Lower lobe of right lung (tissue), 2 donors: ENCODE data around the gene USP30. TPM values are rescaled to one million over a fixed set of nuclear protein-coding genes. Genes with fewer than 3 reads are reported as not detected.
A peak's percentile ranks its signal among the peaks of the same experiment; 100 is the strongest.

ENCODE experiments used
- ATAC-seq, 2 donors: fragments of 200-7000 bp; cut with Tn5 transposase; one replicate each; pipeline ENCODE4 v1.9.1; 2020 to 2022; ENCODE audit warnings: mild to moderate bottlenecking in 2 of 2, moderate library complexity in 2 of 2
- DNase-seq: peaks from one replicate; pipeline ENCODE4 v3.0.0-alpha.2; 2020
- H3K27ac ChIP-seq: fragments of 200-600 bp; one replicate; pipeline ENCODE4 v1.8.0; 2022
- H3K27me3 ChIP-seq: fragments of 200-600 bp; one replicate; pipeline ENCODE4 v1.8.0; 2022; ENCODE audit warnings: low read depth
- H3K36me3 ChIP-seq: fragments of 200-600 bp; one replicate; pipeline ENCODE4 v1.8.0; 2022; ENCODE audit warnings: mild to moderate bottlenecking
- H3K4me1 ChIP-seq: fragments of 200-600 bp; one replicate; pipeline ENCODE4 v1.8.0; 2022
- H3K4me3 ChIP-seq: fragments of 200-600 bp; one replicate; pipeline ENCODE4 v1.8.0; 2022; ENCODE audit warnings: mild to moderate bottlenecking
- H3K9me3 ChIP-seq: fragments of 200-600 bp; one replicate; pipeline ENCODE4 v1.8.0; 2022
- CTCF ChIP-seq: fragments of 200-600 bp; IDR thresholded peaks from one replicate; pipeline ENCODE4 v1.8.0; 2022; ENCODE audit warnings: antibody characterized with exemption, mild to moderate bottlenecking
- intact Hi-C: fragments of 100-400 bp; cut with DNase I; formaldehyde crosslinking; loops from one replicate; pipeline ENCODE4 v1.11.0; 2022
- long read RNA-seq: library from polyadenylated mRNA; unstranded; transcript quantifications from one replicate; pipeline ENCODE4 v2.0.0, GENCODE V29; 2021
- total RNA-seq: library from RNA; stranded (reverse); fragmentation: NEBNext Ultra II Directional; extraction: Animal tissue kit (Norgen Biotek cat#: 25700); gene quantifications from one replicate; pipeline ENCODE4 v1.2.1, GENCODE V29; 2021
- donor health status: DM: no; HTN: yes; CAD: no; lungs with severe emphysema.

USP30 gene
- 13.9 TPM for total RNA-seq
- long read RNA-seq, transcript USP30-201 (13 exons, 3,742 nt) = major isoform, 12 of 28 reads
- long read RNA-seq, partial matches to known transcripts = 1 of 28 reads
- long read RNA-seq, other reads (novel, unspliced or antisense) = 11 of 28 reads

GRCh38 chr12:109052414-109053323 is at the start of gene USP30:
Gene USP30, plus strand, starts transcription at chr12:109052576. Its CDS starts 103 bp downstream, at chr12:109052679.
- peak within 1 kb of the TSS; percentile 94 for H3K27ac ChIP-seq

GRCh38 chr12:109004017-109004416 is 48.4 kb upstream of the USP30 start:
- no peak for ATAC-seq
- Histone ChIP-seq H3K36me3 (no peaks in the 10 kb centered on the region), H3K9me3 (no peaks in the 10 kb centered on the region), H3K27ac (no peak overlapping the region), H3K27me3 (no peaks in the 10 kb centered on the region), H3K4me1 (no peaks in the 10 kb centered on the region), H3K4me3 (no peak overlapping the region)
- no peak for DNase-seq
- TF ChIP-seq CTCF = no peak
- intact Hi-C loops = no loop called here

More at GRCh38 chr12:109052414-109053323, at the start of gene USP30:
- Histone ChIP-seq H3K4me3 (peak within 1 kb of the TSS; percentile 100), H3K27me3 (no peaks in the 10 kb centered on the region), H3K36me3 (peaks cover 11% of the 10 kb centered on the region), H3K4me1 (peaks cover 24% of the 10 kb centered on the region), H3K9me3 (no peaks in the 10 kb centered on the region)
- TF ChIP-seq CTCF = no peak
- intact Hi-C loops = no loop called here
- ATAC-seq = peak; percentile 96 to 98
- peak; percentile 89 for DNase-seq

- DNase-seq (no peak), ATAC-seq (no peak)
- Histone ChIP-seq H3K36me3 (no peaks in the 10 kb centered on the region), H3K4me3 (no peak overlapping the region), H3K4me1 (no peaks in the 10 kb centered on the region), H3K27ac (no peak overlapping the region), H3K27me3 (no peaks in the 10 kb centered on the region), H3K9me3 (no peaks in the 10 kb centered on the region)
- no peak for TF ChIP-seq CTCF
- intact Hi-C loops = no loop called here
Observed at GRCh38 chr12:109009766-109010165, 42.6 kb upstream of the USP30 start.

GRCh38 chr12:109010259-109010658 is 42.1 kb upstream of the USP30 start:
- Histone ChIP-seq H3K27ac (no peak overlapping the region), H3K27me3 (no peaks in the 10 kb centered on the region), H3K9me3 (no peaks in the 10 kb centered on the region), H3K4me1 (no peaks in the 10 kb centered on the region), H3K4me3 (no peak overlapping the region), H3K36me3 (no peaks in the 10 kb centered on the region)
- ATAC-seq (no peak), DNase-seq (no peak)
- TF ChIP-seq CTCF = no peak
- intact Hi-C loops = no loop called here

GRCh38 chr12:109014984-109015765 is 37.2 kb upstream of the USP30 start:
- no peak for DNase-seq
- Histone ChIP-seq H3K4me3 (no peak overlapping the region), H3K27ac (no peak overlapping the region), H3K36me3 (no peaks in the 10 kb centered on the region), H3K4me1 (no peaks in the 10 kb centered on the region), H3K9me3 (no peaks in the 10 kb centered on the region), H3K27me3 (peaks cover 17% of the 10 kb centered on the region)
- ATAC-seq = no peak
- TF ChIP-seq CTCF = no peak
- intact Hi-C loops = no loop called here
